Nephron progenitor cell (in vitro differentiated cells): Measurements from ENCODE around the gene SDF4.

ENCODE experiments used
- DNase-seq: peaks from one replicate; pipeline ENCODE4 v3.0.0; 2021
- H3K27ac Mint-ChIP-seq: 2 replicates; pipeline ENCODE4 v1.8.0; 2021; ENCODE audit warnings: mild to moderate bottlenecking, moderate library complexity, mixed read lengths
- H3K27me3 Mint-ChIP-seq: 2 replicates; pipeline ENCODE4 v1.8.0; 2021; ENCODE audit warnings: mild to moderate bottlenecking, low read depth, mixed read lengths; ENCODE audit not compliant: poor library complexity
- H3K36me3 Mint-ChIP-seq: 2 replicates; pipeline ENCODE4 v1.8.0; 2021; ENCODE audit warnings: low read depth, mixed read lengths
- H3K4me1 Mint-ChIP-seq: 2 replicates; pipeline ENCODE4 v1.8.0; 2021; ENCODE audit warnings: mixed read lengths
- H3K4me3 Mint-ChIP-seq: 2 replicates; pipeline ENCODE4 v1.8.0; 2021; ENCODE audit warnings: mild to moderate bottlenecking, moderate library complexity, mixed read lengths
- H3K9me3 Mint-ChIP-seq: 2 replicates; pipeline ENCODE4 v1.8.0; 2021; ENCODE audit warnings: mild to moderate bottlenecking, moderate library complexity, mixed read lengths
- CTCF ChIP-seq: fragments of 200-600 bp; sonication (generic); IDR thresholded peaks from 2 replicates; pipeline ENCODE4 v1.5.0; 2021; ENCODE audit warnings: antibody characterized with exemption

Gene SDF4

GRCh38 chr1:1194723-1195122 lies 37.1 kb downstream of the SDF4 start:
- no peaks in the 10 kb centered on the region for H3K4me1 Mint-ChIP-seq
- peaks cover 6% of the 10 kb centered on the region for H3K36me3 Mint-ChIP-seq
- no peak overlapping the region for H3K27ac Mint-ChIP-seq
- peaks cover 49% of the 10 kb centered on the region for H3K9me3 Mint-ChIP-seq
- DNase-seq, result no peak
- TF ChIP-seq CTCF, result no peak
- H3K27me3 Mint-ChIP-seq, result peaks cover 28% of the 10 kb centered on the region
- no peak overlapping the region for H3K4me3 Mint-ChIP-seq

GRCh38 chr1:1191734-1192133 lies 40.1 kb downstream of the SDF4 start:
- no peak overlapping the region for H3K27ac Mint-ChIP-seq
- DNase-seq, result no peak
- no peaks in the 10 kb centered on the region for H3K4me1 Mint-ChIP-seq
- H3K36me3 Mint-ChIP-seq, result peaks cover 6% of the 10 kb centered on the region
- H3K4me3 Mint-ChIP-seq, result no peak overlapping the region
- peaks cover 66% of the 10 kb centered on the region for H3K9me3 Mint-ChIP-seq
- no peak for TF ChIP-seq CTCF
- peaks cover 43% of the 10 kb centered on the region for H3K27me3 Mint-ChIP-seq

GRCh38 chr1:1189111-1189510 lies 42.7 kb downstream of the SDF4 start:
- H3K4me3 Mint-ChIP-seq, result no peak overlapping the region
- H3K27ac Mint-ChIP-seq, result no peak overlapping the region
- H3K36me3 Mint-ChIP-seq, result no peaks in the 10 kb centered on the region
- H3K9me3 Mint-ChIP-seq, result peaks cover 48% of the 10 kb centered on the region
- DNase-seq, result no peak
- H3K4me1 Mint-ChIP-seq, result peaks cover 6% of the 10 kb centered on the region
- no peak for TF ChIP-seq CTCF
- peaks cover 31% of the 10 kb centered on the region for H3K27me3 Mint-ChIP-seq

- peaks cover 11% of the 10 kb centered on the region for H3K4me1 Mint-ChIP-seq
- no peak overlapping the region for H3K27ac Mint-ChIP-seq
- no peak overlapping the region for H3K4me3 Mint-ChIP-seq
- peaks cover 42% of the 10 kb centered on the region for H3K9me3 Mint-ChIP-seq
- H3K27me3 Mint-ChIP-seq, result peaks cover 31% of the 10 kb centered on the region
- no peaks in the 10 kb centered on the region for H3K36me3 Mint-ChIP-seq
- DNase-seq, result no peak
- no peak for TF ChIP-seq CTCF
These were observed 43.9 kb downstream of the SDF4 start for GRCh38 chr1:1187938-1188337.

- no peak overlapping the region for H3K4me3 Mint-ChIP-seq
- peaks cover 27% of the 10 kb centered on the region for H3K4me1 Mint-ChIP-seq
- peaks cover 21% of the 10 kb centered on the region for H3K9me3 Mint-ChIP-seq
- peaks cover 23% of the 10 kb centered on the region for H3K27me3 Mint-ChIP-seq
- no peak overlapping the region for H3K27ac Mint-ChIP-seq
- no peak for TF ChIP-seq CTCF
- peak; percentile 6 for DNase-seq
- no peaks in the 10 kb centered on the region for H3K36me3 Mint-ChIP-seq
These were observed 46.6 kb downstream of the SDF4 start for GRCh38 chr1:1185101-1185765.
